ENCODE results near the gene RAB8B.

- TF ChIP-seq EP300 (IDR thresholded peaks at IDR 0.05) (no peak), POLR2AphosphoS5 (IDR thresholded peaks at IDR 0.05) (no peak), POLR2A (IDR thresholded peaks at IDR 0.05) (no peak)
- TF ChIP-seq, protein P1, sequence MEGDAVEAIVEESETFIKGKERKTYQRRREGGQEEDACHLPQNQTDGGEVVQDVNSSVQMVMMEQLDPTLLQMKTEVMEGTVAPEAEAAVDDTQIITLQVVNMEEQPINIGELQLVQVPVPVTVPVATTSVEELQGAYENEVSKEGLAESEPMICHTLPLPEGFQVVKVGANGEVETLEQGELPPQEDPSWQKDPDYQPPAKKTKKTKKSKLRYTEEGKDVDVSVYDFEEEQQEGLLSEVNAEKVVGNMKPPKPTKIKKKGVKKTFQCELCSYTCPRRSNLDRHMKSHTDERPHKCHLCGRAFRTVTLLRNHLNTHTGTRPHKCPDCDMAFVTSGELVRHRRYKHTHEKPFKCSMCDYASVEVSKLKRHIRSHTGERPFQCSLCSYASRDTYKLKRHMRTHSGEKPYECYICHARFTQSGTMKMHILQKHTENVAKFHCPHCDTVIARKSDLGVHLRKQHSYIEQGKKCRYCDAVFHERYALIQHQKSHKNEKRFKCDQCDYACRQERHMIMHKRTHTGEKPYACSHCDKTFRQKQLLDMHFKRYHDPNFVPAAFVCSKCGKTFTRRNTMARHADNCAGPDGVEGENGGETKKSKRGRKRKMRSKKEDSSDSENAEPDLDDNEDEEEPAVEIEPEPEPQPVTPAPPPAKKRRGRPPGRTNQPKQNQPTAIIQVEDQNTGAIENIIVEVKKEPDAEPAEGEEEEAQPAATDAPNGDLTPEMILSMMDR (IDR thresholded peaks at IDR 0.05): no peak
These were observed 21.7 kb downstream of the RAB8B start for GRCh38 chr15:63211092-63211490.

Data from suprapubic skin (tissue), 4 donors.